Stimulated activated CD4-positive, alpha-beta T cell treated with anti-CD3 and anti-CD28 coated beads, Interleukin-2, amount 100 ng/mL, for 48 hours (primary cell): ENCODE data around the gene KLHL18.
"Not testable (repeated sequence)": the region's sequence is repeated elsewhere in the genome, so short reads cannot be mapped to it uniquely, and the experiment has no call there.

Experiments
- DNase-seq, 2 donors: peaks; one replicate each; pipeline ENCODE4 v3.0.0-alpha.2; 2020

The KLHL18 gene

GRCh38 chr3:47282424-47283192 is at the start of gene KLHL18, which contains the start of gene KIF9:
TSS of gene KLHL18 (plus strand) at chr3:47282944. CDS start at chr3:47282966, 22 bp downstream.
TSS of gene KIF9 (minus strand) at chr3:47282799. CDS start at chr3:47277374, 5,425 bp downstream.
- peak; percentile 93 to 97 for DNase-seq

GRCh38 chr3:47238017-47238416 is 44.7 kb upstream of the KLHL18 start:
- DNase-seq, result no peak

GRCh38 chr3:47239929-47240328 is 42.8 kb upstream of the KLHL18 start:
- no peak for DNase-seq

- no peak for DNase-seq
Measured at GRCh38 chr3:47243419-47244147, 39.2 kb upstream of the KLHL18 start.

- no peak for DNase-seq
Measured at GRCh38 chr3:47244531-47245100, 38.1 kb upstream of the KLHL18 start.

- no peak for DNase-seq
Measured at GRCh38 chr3:47245271-47245670, 37.5 kb upstream of the KLHL18 start.

- no peak for DNase-seq
Measured at GRCh38 chr3:47247131-47248064, 35.3 kb upstream of the KLHL18 start.

GRCh38 chr3:47250309-47251060 is 32.3 kb upstream of the KLHL18 start:
- DNase-seq, result no peak

GRCh38 chr3:47251085-47251484 is 31.7 kb upstream of the KLHL18 start:
- DNase-seq, result not testable (repeated sequence)

GRCh38 chr3:47251689-47252088 is 31.1 kb upstream of the KLHL18 start:
- DNase-seq, result no peak

GRCh38 chr3:47256331-47256730 is 26.4 kb upstream of the KLHL18 start:
- DNase-seq, result not testable (repeated sequence)

- DNase-seq, result no peak
Measured at GRCh38 chr3:47259114-47259513, 23.6 kb upstream of the KLHL18 start.

- DNase-seq, result no peak
Measured at GRCh38 chr3:47260605-47261004, 22.1 kb upstream of the KLHL18 start.

- DNase-seq, result no peak
Measured at GRCh38 chr3:47261301-47261700, 21.4 kb upstream of the KLHL18 start.

GRCh38 chr3:47265008-47265407 is 17.7 kb upstream of the KLHL18 start:
- DNase-seq, result no peak

- DNase-seq, result no peak
Measured at GRCh38 chr3:47265725-47266428, 16.9 kb upstream of the KLHL18 start.

GRCh38 chr3:47266709-47267489 is 15.8 kb upstream of the KLHL18 start:
- peak; percentile 27 to 28 for DNase-seq

GRCh38 chr3:47267490-47267824 is 15.3 kb upstream of the KLHL18 start:
- no peak for DNase-seq

GRCh38 chr3:47270526-47270925 is 12.2 kb upstream of the KLHL18 start:
- DNase-seq, result no peak

- DNase-seq, result no peak
Measured at GRCh38 chr3:47273564-47273963, 9.2 kb upstream of the KLHL18 start.

- DNase-seq, result no peak
Measured at GRCh38 chr3:47274652-47275051, 8.1 kb upstream of the KLHL18 start.
